GM12892 (cell line): Measurements from ENCODE around the gene SPRR2G.

Source experiments
- POLR2A ChIP-seq: IDR thresholded peaks from 2 replicates; pipeline ENCODE4 v1.6.1; 2011; ENCODE audit warnings: low read depth, low read length, control low read depth
- POLR2AphosphoS5 ChIP-seq: IDR thresholded peaks from 2 replicates; pipeline ENCODE4 v1.6.1; 2011; ENCODE audit warnings: low read depth, low read length, control low read depth
- TAF1 ChIP-seq: IDR thresholded peaks from 2 replicates; pipeline ENCODE4 v1.6.1; 2011; ENCODE audit warnings: low read depth, mild to moderate bottlenecking, control low read depth, low read length, borderline replicate concordance

GRCh38 chr1:153100245-153100644, 50.4 kb downstream of the SPRR2G start:
- TF ChIP-seq POLR2A (no peak), POLR2AphosphoS5 (no peak), TAF1 (no peak)
